HG03432 (cell line): ENCODE measurements around the gene TSHZ2.

Experiments
- ATAC-seq: cut with Tn5 transposase; IDR thresholded peaks from one replicate; pipeline ENCODE4 v1.9.1; 2021; ENCODE audit warnings: mild to moderate bottlenecking, moderate library complexity; ENCODE audit not compliant: unreplicated experiment

TSHZ2 gene

DNA sequence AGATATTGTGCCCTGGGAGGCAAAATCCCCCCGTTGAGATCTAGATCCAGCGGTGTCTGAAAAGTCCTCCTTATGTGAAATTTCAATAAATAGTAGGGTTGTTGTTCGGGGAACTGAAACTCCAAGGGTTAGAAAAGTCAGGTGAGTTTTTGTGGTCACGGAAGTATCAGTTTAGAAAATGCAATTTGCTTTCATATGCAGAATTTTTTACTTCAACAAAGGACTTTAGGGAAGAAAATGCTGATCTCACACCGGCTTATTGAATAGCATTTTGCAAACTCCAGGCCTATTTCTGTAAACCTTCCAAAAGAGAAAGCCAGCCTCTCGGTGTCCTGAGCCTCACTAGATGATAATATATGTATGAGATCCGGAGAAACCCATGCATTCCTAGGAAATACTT lies 254.7 kb downstream of the TSHZ2 start:
- peak; percentile 60 for ATAC-seq

GRCh38 chr20:53227523-53227922 lies 255.4 kb downstream of the TSHZ2 start:
- ATAC-seq = no peak

DNA sequence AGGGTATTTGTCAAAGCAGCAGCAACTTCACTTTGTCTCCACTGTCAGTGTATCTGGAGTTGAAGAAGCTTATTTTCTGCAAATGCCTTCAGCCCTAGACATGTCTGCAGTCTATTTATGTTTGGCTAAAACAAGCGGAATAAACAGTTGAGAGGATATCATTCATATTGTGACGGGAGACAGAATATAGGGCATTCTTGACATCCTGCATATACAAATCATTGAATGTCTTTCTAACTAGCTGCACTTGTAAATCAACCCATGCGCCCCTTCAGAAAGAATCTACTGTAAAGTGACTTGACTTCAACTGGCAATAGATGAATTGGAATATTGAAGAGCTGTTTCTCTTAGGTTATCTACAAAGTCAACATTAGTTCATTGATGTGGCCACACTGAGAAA lies 258.9 kb downstream of the TSHZ2 start:
- ATAC-seq = no peak

DNA sequence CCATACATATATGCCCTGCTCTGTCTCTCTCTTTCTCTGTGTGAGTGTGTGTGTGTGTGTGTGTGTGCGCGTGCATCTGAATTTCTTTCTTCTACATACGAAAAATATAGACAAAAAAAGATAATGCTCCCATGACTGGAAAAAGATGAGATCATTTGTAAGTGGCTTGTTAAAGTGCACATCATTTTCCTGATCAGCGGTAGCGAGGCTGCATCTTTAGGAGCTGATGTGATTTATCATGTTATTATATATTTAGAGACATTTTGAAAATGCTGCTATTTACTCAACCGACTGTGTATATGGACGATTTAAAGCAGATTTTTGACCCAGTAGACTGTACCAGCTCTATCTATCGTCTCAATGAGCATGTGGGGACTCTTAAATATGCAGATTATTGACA lies 265.3 kb downstream of the TSHZ2 start:
- ATAC-seq = no peak

DNA sequence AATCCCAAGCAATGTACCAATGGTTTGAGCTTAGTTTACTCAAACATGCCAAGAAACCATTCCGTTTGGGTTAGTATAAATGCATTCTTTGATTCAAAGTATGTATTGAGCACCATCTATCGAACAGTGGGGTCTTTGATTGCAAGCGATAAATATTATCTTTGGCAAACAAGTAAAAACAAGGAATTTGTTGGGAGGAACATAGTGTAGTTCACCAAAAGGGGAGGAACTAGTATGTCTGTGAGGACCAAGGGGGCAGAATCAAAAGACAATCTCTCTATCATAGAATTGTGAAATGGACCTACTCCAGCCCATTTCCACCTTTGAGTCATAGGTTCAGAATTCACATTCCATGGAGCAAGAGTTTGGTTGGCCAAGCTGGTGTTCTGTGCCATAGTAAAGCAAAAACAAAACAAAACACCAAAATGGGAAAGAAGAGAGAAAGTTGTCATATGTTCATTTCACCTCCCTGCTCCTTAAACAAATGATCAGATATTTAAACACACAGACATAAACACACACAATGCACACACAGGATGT lies 266.0 kb downstream of the TSHZ2 start:
- ATAC-seq = no peak

DNA sequence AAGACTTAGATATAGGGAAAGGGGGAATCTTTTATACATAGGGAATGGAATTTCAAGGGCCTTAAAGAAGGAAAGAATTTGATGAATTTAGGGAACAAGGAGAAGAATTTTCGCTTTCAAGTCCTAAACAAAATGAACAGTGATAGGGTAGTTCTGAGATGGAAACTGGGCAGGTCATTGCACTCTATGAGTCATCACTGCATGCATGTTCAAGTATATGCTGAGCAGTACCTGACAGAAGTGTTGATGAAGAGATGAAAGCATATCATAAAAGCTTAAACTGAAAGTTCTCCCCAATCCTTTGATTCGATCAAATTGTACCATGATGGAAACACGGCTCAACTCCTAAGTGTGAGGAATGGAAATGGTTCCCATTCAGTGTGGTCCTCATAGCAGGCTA lies 271.0 kb downstream of the TSHZ2 start:
- no peak for ATAC-seq

- ATAC-seq = no peak
Observed at GRCh38 chr20:53244711-53245110, 272.6 kb downstream of the TSHZ2 start.

DNA sequence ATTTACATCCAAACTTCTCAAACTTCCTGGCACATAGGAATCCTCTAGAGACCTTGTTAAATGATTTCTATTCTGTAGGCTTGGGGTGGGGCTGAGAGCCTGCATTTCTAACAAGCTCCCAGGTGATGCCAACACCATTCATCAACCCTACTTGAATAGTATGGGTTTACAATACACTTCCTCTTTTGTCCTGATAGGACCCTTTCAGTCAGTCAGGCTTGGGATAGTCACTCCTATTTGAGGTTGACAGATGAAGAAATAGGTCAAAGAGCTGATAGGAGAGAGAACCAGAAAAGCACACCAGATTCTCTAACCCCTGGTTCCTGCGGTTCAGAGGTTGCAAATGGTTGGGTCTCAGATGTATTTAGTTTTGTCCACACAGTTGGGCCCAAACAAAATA lies 273.4 kb downstream of the TSHZ2 start:
- no peak for ATAC-seq

DNA sequence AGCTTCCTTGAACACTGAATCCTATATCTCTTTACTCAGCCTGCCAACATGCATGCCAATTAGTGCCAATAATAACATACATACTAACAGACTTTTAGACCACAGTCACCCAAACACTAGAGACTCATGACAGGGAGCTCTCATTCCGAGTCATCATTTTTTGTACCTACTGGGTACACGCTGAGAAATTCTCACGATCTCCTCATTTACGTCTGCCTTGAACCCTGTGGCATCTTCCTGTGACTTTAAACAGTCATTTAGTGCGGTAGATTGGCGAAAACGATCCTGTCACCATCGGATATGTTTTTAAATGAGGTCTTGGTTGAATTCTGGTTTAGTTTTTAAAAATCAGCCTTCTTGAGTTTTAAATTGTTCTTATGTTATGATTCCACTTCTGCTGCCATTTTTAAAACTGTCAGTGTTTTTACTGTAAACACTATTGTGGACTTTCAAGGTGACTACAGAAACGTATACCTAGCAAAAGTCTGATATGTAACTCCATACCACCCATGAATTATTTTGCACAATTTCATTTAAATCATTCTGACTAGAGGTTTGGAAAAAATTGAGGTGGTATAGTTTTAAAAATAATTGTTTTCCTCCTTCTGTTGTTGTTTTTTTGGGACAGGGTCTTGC lies 275.4 kb downstream of the TSHZ2 start:
- no peak for ATAC-seq

DNA sequence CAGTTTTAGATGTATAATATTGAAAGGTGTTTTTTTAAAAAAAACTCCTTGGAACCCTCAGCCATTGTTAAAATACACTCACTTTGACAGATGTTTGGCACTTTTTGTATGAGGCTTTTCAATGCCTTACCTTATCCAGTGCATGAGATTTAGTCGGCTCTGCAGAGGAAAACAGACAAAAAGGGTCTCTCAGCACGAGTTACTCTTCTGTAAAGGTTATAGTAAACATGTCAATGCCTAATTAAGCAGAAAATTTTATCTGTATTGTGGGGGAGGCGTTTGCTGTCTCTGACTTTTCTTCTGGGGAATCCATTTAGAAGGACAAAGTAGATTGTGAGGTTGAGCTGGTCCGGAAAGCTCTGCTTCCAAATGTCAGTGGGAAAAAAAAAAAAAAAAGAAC lies 278.3 kb downstream of the TSHZ2 start:
- ATAC-seq = no peak

- ATAC-seq = no peak
Observed at GRCh38 chr20:53252002-53252401, 279.8 kb downstream of the TSHZ2 start.

DNA sequence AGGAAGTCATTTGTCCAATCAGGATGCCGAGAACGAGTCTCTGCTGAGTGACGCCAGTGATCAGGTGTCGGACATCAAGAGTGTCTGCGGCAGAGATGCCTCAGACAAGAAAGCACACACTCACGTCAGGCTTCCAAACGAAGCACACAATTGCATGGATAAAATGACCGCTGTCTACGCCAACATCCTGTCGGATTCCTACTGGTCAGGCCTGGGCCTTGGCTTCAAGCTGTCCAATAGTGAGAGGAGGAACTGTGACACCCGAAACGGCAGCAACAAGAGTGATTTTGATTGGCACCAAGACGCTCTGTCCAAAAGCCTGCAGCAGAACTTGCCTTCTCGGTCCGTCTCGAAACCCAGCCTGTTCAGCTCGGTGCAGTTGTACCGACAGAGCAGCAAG lies 281.5 kb downstream of the TSHZ2 start:
- ATAC-seq = no peak

DNA sequence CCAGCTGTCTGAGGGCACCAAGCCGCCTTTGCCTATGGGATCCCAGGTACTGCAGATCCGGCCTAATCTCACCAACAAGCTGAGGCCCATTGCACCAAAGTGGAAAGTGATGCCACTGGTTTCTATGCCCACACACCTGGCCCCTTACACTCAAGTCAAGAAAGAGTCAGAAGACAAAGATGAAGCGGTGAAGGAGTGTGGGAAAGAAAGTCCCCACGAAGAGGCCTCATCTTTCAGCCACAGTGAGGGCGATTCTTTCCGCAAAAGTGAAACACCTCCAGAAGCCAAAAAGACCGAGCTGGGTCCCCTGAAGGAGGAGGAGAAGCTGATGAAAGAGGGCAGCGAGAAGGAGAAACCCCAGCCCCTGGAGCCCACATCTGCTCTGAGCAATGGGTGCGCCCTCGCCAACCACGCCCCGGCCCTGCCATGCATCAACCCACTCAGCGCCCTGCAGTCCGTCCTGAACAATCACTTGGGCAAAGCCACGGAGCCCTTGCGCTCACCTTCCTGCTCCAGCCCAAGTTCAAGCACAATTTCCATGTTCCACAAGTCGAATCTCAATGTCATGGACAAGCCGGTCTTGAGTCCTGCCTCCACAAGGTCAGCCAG lies 283.0 kb downstream of the TSHZ2 start:
- no peak for ATAC-seq

- no peak for ATAC-seq
Observed at GRCh38 chr20:53258741-53259140, 286.6 kb downstream of the TSHZ2 start.

DNA sequence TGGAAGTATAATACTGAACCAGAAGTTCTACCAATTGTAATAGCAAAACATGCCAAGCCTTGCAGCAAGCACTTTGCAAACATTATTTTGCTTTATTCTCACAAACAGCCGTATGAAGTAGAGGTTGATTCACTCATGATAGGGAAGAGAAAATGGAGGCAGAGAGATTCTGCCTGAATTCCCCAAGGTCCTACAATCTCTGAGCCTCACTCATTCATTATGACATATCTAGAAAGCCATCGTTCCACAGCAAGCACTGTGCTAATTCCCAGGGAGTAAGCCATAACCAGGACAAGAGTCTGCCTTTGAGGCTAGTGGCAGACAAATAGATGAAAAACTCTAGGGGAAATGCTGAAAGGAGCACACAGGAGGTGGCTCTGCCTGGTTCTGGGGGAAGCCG lies 288.0 kb downstream of the TSHZ2 start:
- ATAC-seq = no peak

- no peak for ATAC-seq
Observed at GRCh38 chr20:53260591-53260990, 288.4 kb downstream of the TSHZ2 start.

DNA sequence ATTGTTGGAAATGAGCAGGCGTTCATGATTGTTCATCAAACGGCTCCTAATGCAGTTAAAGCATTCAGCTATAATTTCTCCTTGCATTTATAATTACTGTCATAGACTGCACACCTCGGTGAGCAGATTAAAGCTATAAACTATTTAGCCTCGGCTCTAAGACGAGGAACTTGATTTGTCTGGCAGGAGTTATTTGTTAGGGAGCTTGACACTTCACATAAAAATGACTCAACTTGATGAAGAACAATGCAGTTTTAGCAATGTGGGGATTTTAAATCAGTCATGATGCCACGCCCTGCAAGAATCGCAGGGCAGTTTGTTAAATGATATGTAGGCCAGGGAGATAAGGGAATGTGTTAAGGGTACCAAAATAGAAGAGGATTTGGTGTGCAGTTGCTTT lies 290.2 kb downstream of the TSHZ2 start:
- ATAC-seq = no peak

DNA sequence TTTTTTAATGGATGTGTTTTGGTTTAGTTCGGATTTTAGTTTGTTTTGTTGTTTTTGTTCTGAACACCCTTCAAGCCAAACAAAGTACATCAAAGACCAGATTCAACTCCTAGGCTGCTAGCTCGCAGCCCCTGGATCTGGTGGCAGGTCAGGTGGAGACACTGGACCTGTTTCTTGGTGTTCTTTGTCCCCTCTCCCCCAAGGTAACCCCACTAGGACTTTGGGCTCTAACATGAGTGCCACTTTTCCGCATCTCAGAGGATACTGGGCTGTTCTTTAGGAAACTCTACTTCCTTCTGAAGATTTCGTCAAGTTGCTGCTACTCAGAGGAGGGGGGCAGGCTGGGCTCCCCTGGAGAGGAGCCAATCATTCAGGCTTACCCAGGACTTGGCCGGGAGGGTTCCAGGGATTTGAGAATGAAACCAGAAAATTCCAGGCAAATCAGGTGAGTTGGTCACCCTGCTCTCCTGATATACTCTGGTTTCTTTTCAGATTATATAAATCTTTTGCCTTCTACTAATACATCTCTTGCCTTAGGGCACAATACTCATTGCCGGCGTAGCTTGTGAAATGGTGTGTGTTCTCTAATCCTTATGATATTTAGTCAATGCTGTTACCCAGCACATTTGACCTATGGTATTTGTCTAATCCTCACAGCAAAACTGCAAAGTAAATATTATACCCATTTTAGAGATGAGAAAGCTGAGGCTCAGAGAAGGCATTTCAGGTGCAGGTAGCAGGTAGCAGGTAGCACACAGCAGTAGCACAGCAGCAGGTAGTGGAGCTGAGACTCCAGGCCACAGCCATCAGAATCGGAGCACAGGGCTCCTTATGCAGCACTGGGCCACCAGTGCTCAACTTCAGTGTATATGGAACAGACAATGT lies 291.6 kb downstream of the TSHZ2 start:
- no peak for ATAC-seq

DNA sequence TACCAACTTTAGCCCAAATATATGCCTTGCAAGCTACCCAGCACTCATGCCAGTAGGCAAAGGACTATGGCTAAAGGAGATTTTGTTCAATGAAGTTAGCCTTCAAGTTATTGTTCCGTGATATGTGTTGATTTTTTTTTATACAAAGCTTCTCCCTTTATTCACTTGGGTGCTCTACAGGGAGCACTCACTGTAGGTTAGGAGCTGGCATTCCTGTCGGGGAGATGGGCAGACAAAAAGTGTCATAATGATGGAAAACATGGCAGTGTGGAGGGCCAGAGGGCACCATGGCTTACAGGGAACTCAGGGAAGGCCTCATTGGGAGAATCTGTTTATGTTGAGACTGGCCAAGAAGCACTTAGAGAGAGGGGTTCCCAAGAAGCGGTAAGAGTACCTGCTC lies 292.4 kb downstream of the TSHZ2 start:
- no peak for ATAC-seq

DNA sequence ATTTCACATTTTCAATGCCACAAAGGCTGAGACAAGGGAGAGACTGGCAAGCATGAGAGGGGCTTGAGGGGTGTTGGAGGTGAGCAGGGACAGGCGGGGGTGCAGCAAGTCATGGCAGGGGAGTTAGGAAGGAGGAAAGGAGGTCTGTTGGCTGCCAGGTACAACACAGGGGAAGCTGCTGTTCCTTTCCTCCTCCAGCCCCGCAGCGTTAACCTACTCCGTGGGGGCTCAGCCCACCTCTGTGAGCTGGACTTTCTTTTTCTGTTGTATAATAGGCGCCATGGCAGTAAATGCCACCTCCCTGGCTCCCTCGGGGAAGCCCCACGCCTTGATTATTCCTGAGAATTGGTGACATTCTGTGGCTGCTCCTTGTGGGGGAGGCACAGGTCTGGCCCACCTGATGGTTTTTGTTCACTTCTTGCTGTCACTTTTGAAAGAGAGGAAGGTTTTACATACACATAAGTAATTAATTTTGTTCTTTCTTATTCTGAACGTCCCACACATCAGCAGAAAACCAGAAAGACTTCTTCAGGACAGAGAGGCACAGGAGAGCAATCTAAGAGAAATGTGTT lies 293.2 kb downstream of the TSHZ2 start:
- no peak for ATAC-seq

DNA sequence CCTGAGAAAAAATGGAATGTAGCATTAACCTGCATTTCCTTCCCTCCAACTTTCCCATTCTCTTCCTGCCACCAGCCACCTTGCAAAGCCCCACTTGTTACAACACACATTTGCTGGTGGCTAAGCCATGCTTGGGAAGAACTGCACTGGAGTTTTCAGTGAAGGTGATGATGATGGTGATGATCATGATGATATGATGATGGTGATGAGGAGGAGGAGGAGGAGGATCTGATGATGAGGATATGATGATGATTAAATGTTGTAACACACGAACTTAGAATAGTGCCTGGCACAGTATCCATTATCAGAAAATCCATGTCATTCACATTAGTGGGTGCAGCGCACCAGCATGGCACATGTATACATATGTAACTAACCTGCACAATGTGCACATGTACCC lies 297.2 kb downstream of the TSHZ2 start:
- no peak for ATAC-seq
